Measurements from ENCODE around the gene CLK2. TPM values are rescaled to one million over a fixed set of nuclear protein-coding genes. Genes with fewer than 3 reads are reported as not detected.

CLK2 gene
- total and polyA plus RNA-seq, 2 donors (not counting 3 experiments of a cell fraction or from before 2014, with no cell fraction given), result 69.1 to 80.9 TPM

- peaks cover 17% of the 10 kb centered on the region for H3K79me2 ChIP-seq (ENCODE audit: control insufficient read depth, insufficient read depth, low read length)
- POLR2A ChIA-PET, result interaction anchor here (0.8 kb wide), 1 partner anchor 10 kb away, joined by 4 read pairs; the partner anchor contains the start of gene CLK2
- intact Hi-C loops (cut with micrococcal nuclease) (no loop called here), dilution Hi-C loops (cut with MboI; ENCODE audit: extremely low pct_ligation_motif_present, low sequenced_read_pairs) (no loop called here)
- H4K20me1 ChIP-seq (replicated peaks; ENCODE audit: control insufficient read depth, extremely low read depth, insufficient read depth, low read length), result no peaks in the 10 kb centered on the region
- H3K9me3 ChIP-seq (replicated peaks; ENCODE audit: control insufficient read depth, insufficient read depth, low read length), result no peaks in the 10 kb centered on the region
- no peak overlapping the region for H3K27ac ChIP-seq (ENCODE audit: insufficient read depth, low read depth, low read length)
- peaks cover 13 to 30% of the 10 kb centered on the region in 2 experiments for H3K36me3 ChIP-seq (ENCODE audit: control insufficient read depth in 2 of 2, extremely low read depth in 1 of 2, insufficient read depth in 2 of 2, low read length in 2 of 2)
- H3K4me2 ChIP-seq (ENCODE audit: insufficient read depth, low read length), result no peak overlapping the region
- no peaks in the 10 kb centered on the region for H3K27me3 ChIP-seq (ENCODE audit: control insufficient read depth in 2 of 2, insufficient read depth in 2 of 2, low read length in 2 of 2)
- no peak for TF ChIP-seq POLR2A (IDR thresholded peaks at IDR 0.05; ENCODE audit: low read depth, low read length)
- no peak for TF ChIP-seq EZH2 (IDR thresholded peaks at IDR 0.05; ENCODE audit: borderline replicate concordance, low read depth, low read length, severe bottlenecking)
- no peak for TF ChIP-seq JUN (IDR thresholded peaks at IDR 0.05; ENCODE audit: borderline replicate concordance, insufficient read depth, insufficient read length, low read depth)
- TF ChIP-seq FOS (IDR thresholded peaks at IDR 0.05; ENCODE audit: borderline replicate concordance, insufficient read depth, low read length), result no peak
- TF ChIP-seq, protein P1, sequence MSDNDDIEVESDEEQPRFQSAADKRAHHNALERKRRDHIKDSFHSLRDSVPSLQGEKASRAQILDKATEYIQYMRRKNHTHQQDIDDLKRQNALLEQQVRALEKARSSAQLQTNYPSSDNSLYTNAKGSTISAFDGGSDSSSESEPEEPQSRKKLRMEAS (IDR thresholded peaks at IDR 0.05; ENCODE audit: insufficient read depth, insufficient read length), result no peak
- no peak for TF ChIP-seq CTCF (IDR thresholded peaks at IDR 0.05; ENCODE audit: extremely low read depth in 1 of 2, insufficient read depth in 1 of 2, low read depth in 1 of 2, low read length in 2 of 2)
- TF ChIP-seq GATA2 (IDR thresholded peaks at IDR 0.05; ENCODE audit: insufficient read depth, insufficient read length, low read depth, low read length), result no peak
- TF ChIP-seq POLR2AphosphoS5 (IDR thresholded peaks at IDR 0.05; ENCODE audit: insufficient read depth, low read depth, low read length), result no peak
- no peak for TF ChIP-seq MYC (IDR thresholded peaks at IDR 0.05; ENCODE audit: low read depth, low read length)
- FAIRE-seq, result no peak
- BruUV-seq (replicated peaks), result no TSS peak
- H3K9me1 ChIP-seq (replicated peaks; ENCODE audit: control insufficient read depth, extremely low read depth, insufficient read depth, low read length), result no peaks in the 10 kb centered on the region
- H3K9ac ChIP-seq (replicated peaks; ENCODE audit: extremely low read depth, insufficient read depth, low read length), result no peak overlapping the region
- peaks cover 8% of the 10 kb centered on the region for H3K4me1 ChIP-seq (ENCODE audit: control insufficient read depth, extremely low read depth, insufficient read depth, low read length)
- H3K4me3 ChIP-seq (replicated peaks in 1 of 3; ENCODE audit: insufficient read depth in 1 of 3, low read depth in 1 of 3, low read length in 3 of 3), result no peak overlapping the region
- H2AFZ ChIP-seq (ENCODE audit: low read depth, low read length), result no peak overlapping the region
- CTCF ChIA-PET, result interaction anchor here (1.0 to 1.1 kb wide), 2 partner anchors 10 to 12 kb away, joined by 4 to 6 read pairs; partner anchors contain the start of gene CLK2
- no peak for DNase-seq (ENCODE audit: low read depth, low spot score)
These were observed 10.2 kb downstream of the CLK2 start for GRCh38 chr1:155263067-155263466.

Measured in endothelial cell of umbilical vein (primary cell).